HG03575 (cell line): Measurements from ENCODE around the gene IL4.
"Not testable (repeated sequence)": the region's sequence is repeated elsewhere in the genome, so short reads cannot be mapped to it uniquely, and the experiment has no call there.

ENCODE experiments used
- ATAC-seq: cut with Tn5 transposase; IDR thresholded peaks from one replicate; pipeline ENCODE4 v1.9.1; 2021; ENCODE audit not compliant: unreplicated experiment, insufficient number of reproducible peaks, low FRiP score; ENCODE audit errors: extremely low read depth

Gene IL4

GRCh38 chr5:132673939-132674630 is at the start of gene IL4:
Gene IL4 (plus strand): TSS chr5:132673989. CDS start chr5:132674051, 62 bp downstream.
- ATAC-seq = no peak

GRCh38 chr5:132627470-132627869 is 46.3 kb upstream of the IL4 start:
- ATAC-seq = no peak

DNA sequence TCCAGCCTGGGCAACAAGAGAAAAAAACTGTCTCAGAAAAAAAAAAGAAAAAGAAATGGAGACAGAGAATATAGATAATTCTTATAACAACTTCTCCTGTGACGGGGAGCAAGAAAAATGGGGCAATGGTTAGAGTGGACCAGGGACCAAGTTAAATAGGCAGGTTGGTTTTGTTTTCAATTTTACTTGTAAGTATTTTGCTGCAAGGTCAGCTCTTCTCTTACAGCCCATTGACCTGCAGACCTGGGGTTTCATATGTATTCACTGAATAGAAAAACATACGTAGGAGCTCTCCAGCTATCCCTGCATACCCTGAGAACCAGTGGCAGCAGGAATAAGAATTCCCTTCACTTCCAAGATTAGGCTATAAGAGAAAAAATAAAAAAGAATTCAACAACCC is 45.0 kb upstream of the IL4 start:
- no peak for ATAC-seq

DNA sequence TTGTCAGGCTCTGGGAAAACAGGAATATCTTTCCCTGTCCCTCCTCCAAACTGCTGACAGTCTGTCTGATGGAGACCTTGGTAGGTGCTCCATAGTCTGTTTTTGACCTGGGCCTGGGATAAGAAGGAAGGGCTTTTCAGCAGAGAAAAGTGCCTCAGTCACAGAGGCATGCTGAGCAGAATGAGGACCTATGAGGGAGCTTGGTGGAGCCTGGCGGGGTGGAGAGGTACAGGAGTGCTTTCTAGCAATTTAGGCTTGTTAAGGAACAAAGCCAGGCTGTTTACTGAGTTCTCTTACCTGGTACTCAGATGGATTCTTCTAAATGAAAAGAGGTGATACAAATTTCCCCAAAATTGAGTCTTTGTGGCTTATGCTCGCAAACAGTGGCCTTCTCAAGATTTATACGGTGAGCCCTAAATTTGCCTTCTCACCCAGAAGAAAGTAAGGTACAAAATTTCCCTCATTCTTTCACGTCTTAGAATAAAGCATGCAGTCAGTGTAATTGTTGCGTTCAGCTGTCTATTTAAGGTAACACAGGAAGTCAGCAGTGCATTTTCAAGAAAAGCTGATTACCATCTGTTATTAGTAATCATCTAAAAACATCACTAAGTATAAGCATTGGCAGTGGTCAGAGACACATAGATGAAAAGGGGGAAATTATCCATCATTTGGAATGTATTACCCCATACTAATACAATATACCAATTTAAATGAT is 44.4 kb upstream of the IL4 start:
- ATAC-seq = no peak

DNA sequence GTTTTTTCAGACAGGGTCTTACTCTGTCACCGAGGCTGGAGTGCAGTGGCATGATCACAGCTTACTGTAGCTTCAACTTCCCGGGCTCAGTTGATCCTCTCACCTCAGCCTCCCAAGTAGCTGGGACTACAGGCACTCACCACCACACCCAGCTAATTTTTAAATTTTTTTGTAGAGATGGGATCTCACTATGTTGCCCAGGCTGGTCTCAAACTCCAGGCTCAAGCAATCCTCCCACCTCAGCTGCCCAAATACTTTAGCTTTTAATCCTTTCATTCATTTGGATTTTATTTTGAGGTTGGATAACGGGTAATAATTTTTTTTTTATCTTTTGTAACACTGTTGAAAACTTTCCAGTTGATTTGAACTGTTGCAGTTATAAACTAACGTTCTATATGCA is 40.2 kb upstream of the IL4 start:
- ATAC-seq = not testable (repeated sequence)

DNA sequence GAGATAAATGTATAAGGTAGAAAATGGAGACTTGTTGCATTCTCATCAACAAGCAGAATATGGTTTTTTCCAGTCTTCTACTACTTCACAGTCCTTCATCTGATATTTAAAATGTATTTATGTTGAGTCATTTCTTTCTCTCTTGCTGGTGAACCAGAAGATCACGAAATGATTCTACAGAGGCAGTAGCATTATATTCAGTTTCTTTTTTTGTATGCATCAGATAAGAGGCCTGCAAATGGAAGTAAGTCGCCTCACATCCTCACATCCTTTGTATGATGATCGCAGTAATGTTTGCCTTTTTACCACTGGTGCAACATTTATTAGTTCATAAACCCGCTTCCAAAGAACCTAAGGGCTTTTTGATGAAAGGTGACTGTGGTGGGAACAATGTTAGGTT is 37.9 kb upstream of the IL4 start:
- ATAC-seq = peak; percentile 27

GRCh38 chr5:132637241-132637640 is 36.5 kb upstream of the IL4 start:
- ATAC-seq = no peak

GRCh38 chr5:132639706-132640130 is 34.1 kb upstream of the IL4 start:
- peak; percentile 67 for ATAC-seq

GRCh38 chr5:132640613-132641012 is 33.2 kb upstream of the IL4 start:
- ATAC-seq = no peak

- no peak for ATAC-seq
These were observed 32.5 kb upstream of the IL4 start for GRCh38 chr5:132641241-132641723.

DNA sequence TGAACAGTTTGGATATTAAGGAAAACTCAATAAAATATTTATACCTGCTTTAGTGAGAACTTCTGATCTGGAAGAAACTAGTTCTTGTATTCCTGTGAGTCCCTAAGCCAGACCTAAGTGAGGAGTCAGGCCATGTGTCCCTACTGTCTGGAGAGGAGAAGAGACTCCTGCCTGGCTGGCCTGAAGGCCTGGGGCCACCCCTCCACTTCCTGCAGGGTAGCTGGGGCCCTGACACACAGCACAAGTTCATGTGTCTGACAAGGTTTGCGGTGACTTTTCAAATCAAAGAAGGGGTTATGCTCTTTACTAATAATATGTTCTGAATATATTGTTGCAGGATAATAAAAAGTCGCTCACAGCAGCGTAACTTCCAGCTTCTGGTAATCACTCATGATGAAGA is 31.9 kb upstream of the IL4 start:
- ATAC-seq = no peak

- ATAC-seq = no peak
These were observed 29.6 kb upstream of the IL4 start for GRCh38 chr5:132644177-132644576.

GRCh38 chr5:132646583-132647266 is 27.1 kb upstream of the IL4 start:
- no peak for ATAC-seq

GRCh38 chr5:132647473-132647872 is 26.3 kb upstream of the IL4 start:
- ATAC-seq = no peak

DNA sequence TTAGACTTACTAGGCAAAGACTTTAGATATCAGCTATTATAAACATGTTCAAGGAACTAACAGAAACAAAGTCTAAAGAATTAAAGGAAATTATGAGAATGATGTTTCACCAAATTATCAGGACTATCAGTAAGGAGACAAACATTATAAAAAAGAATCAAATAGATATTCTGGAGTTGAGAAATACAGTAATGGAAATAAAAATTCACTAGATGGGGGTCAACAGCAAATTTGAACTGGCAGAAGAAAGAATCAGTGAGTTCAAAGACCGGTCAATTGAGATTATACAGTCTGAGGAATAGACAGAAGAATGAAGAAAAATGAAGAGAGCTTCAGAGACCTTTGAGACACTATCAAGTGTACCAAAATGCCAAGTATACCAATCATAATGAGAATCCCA is 25.4 kb upstream of the IL4 start:
- ATAC-seq = no peak

- no peak for ATAC-seq
These were observed 21.8 kb upstream of the IL4 start for GRCh38 chr5:132651838-132652469.

DNA sequence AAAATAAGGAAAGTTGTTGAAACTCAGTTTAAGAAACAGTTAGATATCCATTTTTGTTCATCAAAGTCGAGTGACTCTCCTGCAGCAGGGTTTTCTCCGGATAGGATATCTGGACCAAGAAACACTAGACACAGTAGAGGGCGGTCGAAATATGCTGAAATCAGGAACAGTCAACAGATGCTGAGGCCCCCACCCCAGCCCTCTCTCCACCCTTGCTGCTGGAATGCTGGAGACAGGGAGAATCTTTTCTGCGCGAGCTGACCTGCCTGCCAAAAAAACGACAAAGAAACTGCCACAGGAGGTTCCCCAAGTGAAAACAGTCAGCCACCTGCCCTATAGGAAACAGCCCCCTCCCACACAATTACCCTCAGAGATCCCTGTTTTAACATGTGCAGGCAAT is 20.1 kb upstream of the IL4 start:
- ATAC-seq = no peak

DNA sequence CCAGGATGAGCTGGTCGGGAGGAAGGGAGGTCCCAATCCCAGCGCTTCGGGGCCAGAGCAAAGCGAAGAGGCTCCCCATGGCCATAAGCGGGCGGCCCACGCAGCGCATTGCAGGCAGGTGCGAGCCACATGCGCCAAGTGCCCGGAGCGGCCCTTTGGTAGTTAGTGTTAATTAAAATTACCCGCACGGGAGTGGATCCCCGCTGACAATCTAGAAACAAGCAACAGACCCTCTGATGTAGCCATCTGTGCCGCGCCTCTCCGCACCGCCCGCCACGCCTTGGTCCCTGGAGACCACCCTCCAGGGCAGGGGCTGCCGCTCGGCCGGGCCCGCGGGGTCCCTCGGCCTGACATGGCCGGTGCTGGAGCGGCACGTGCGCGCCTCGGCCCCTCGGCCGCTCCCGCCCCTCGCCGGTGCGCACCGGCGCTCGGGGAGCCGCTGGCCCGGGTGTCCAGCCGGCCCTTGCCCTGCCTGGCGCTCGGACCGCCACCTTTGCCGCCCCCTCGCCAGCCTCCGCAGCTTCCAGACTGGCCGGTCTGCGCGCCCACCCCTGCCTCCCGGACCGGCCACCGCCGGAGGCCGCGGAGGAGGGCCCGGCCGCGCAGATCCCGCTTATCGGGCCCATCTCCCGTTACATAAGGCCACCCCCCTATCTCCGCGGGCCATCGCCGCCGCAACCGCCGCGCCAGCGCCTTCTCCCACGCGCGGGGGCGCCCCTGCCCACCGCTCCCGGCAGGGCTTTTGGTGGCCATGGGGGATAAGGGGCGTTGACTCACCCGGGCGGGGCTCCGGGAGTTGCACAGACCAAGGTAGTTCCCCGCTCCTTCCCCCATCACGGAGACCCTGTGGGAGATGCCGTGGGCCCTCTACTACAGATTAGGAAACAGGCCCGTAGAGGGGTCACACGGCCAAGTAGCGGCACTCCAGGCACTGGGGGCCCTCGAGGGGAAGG is 17.7 kb upstream of the IL4 start:
- ATAC-seq = no peak
